ENCODE data around the gene SHOC2.

DNA sequence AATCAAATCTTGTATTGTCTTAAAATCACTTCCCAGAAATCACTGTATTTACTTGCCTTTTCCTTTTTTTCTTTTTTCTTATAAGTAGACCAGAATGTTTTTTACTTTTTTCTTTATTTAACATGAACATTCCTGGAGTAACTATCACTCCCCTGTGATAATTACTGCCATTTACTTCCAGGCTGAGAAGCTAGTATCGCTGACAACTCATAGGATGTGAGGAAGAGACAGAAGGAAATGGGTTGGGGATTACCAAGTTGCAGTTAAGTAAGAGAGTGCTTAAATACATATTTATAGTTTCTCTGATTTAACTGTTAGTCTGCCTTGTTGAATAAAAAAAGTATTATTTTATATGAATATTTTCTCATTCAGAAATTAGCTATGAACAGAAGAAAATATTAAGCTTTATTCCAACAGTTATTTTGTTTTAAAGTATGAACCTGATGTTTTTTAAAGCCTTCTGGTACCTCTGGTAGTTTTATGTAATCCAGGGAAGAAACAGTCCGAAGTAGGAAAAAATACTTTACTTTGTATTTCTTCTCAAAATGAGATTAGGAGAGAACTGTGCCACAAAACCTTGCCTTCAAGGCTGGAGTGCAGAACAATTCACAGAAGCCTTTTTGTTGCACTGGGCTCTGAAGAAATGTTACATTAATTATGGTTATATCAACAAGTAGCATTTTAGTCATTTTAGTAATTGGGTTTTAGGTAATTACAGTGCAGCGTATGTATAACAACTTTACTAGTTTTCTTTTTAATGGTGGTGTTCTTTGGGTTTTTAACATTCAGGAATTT, 72.8 kb downstream of the SHOC2 start:
- TF ChIP-seq POLR2AphosphoS5 (IDR thresholded peaks at IDR 0.05; ENCODE audit: low read depth, low read length) = no peak
- no peak for TF ChIP-seq POLR2A (IDR thresholded peaks at IDR 0.05; ENCODE audit: low read depth, low read length)
- TF ChIP-seq TAF1 (IDR thresholded peaks at IDR 0.05; ENCODE audit: borderline replicate concordance, low read depth, low read length) = no peak

All from GM12892 (cell line).